ENCODE data around the gene KMT2B. TPM values are rescaled to one million over a fixed set of nuclear protein-coding genes. Genes with fewer than 3 reads are reported as not detected.
A peak's percentile ranks its signal among the peaks of the same experiment; 100 is the strongest.

KMT2B gene
- total RNA-seq, 8 experiments from 2014 or later: 6.1 to 28.4 (median 11.0) TPM

DNA sequence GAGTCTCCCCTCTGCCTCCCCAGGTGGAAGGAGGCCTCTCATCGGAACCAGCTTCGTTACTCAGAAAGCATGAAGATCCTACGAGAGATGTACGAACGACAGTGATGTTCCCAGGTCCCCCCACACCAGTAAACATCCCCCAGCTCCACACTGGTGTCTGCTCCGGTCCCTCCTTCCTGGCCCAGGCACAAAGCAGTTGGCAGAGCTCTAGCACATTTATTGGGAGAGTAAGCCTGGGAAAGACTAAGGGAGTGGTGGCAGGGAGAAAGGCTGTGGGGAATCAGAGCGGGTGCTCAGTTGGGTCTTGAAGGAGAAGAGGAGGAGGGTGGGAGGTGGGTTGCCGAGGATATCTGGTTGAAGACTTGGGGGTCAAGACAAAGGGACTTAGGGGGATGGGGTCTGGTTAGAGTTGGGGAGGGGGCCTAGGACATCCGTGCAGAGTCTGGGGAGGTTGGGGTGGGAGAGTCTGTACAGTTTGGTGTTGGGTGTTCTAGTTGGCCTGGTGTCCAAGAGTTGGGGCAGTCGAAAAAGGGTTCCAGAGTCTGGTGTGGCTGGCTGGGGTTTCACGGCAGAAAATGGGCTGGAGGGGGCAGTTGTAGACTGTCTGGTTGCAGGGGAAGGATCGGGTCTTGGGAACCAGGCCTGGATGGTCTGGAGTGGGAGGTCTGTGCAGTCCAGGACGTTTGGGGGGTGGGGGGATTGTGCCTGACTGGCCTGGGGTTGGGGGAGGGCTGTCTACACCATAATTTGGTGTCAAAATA lies 36.7 kb downstream of the KMT2B start:
- in situ Hi-C loops (cut with MboI; ENCODE audit: low pct_unique_long_range_greater_than_20kb in 2 of 9, low sequenced_read_pairs in 9 of 9, unreplicated experiment in 9 of 9): no loop called here
- H3K27ac ChIP-seq: no peak overlapping the region
- no peak for ATAC-seq (replicated peaks in 6 of 8)
- H3K4me1 ChIP-seq (replicated peaks in 1 of 2): peaks cover 16 to 19% of the 10 kb centered on the region in 2 donors
- 80 to 87% methylated on average over 3 to 5 of the region's 13 CpGs; no CpG with 5 or more reads in 8 of the 10 experiments for WGBS, 10 experiments
- no peak overlapping the region for H3K4me3 ChIP-seq

DNA sequence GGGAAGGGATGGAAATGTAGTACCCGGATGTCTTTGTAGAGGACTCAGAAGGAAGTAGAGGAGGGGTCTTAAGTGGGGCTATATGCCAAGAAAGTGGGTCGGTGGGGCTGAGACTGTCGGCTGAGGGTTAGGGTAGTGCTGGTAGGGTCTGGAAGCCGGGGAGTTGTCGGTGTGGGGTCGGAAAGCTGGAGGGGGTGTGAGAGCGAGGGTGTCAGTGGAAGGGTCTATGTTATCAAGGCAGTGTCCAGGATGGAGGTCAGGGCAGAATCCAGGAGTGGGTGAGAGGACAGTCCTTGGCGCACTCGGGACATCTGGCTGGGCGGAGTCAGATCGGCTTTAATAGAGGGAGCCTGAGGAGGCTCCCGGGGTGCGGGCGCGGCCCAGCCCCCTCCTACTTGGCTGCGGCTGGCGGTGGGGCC lies 37.3 kb downstream of the KMT2B start:
- no peak overlapping the region for H3K27ac ChIP-seq
- peak in 3 of 8 experiments; percentile 29 to 39 (median 36) for ATAC-seq (replicated peaks in 6 of 8)
- H3K4me1 ChIP-seq (replicated peaks in 1 of 2): peaks cover 13 to 19% of the 10 kb centered on the region in 2 donors
- 0 to 75% (median 27%) methylated on average over 3 to 9 of the region's 17 CpGs; no CpG with 5 or more reads in 6 of the 10 experiments for whole genome bisulfite sequencing, 10 experiments
- no peak overlapping the region for H3K4me3 ChIP-seq
- in situ Hi-C loops (cut with MboI; ENCODE audit: low pct_unique_long_range_greater_than_20kb in 2 of 9, low sequenced_read_pairs in 9 of 9, unreplicated experiment in 9 of 9): no loop called here

DNA sequence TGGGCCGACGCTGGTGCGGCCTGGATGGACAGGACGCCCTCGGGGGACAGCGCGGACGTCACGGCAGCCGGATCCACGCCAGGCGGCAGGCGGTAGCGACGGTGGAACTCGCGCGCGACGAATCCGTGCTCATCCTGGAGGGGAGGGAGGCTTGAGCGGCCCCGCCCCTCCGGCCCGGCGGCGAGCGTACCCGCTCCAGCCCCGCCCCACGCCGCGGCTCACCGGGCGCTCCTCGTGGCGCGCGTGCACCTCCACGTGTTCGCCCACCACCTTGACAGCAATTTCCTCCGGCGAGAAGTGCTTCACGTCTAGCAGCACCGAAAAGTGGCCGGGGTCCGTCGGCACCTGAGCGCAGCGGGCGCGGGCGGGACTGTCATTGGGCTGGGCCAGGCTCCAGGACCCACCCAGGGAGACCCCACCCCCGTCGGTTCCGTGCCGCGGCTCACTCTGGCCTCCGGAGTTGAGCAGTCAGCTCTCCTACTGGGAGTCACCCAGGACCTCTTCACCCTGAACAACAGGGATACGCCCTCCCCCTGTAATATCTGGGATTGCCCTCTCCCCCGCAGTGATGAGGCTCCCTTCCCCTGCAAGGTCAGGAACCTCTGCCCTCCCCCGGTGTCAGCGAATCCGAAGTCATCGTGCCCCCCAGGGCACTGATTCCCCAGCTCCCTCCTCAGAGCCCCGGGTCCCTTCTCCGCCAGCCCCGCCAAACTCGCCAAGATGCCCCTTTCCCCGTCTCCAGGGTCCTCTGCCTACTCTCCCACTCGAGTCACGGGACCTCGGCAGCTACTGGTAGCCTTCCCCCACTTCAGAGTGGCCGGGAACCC lies 38.0 kb downstream of the KMT2B start:
- H3K27ac ChIP-seq: no peak overlapping the region
- no peak overlapping the region for H3K4me3 ChIP-seq
- H3K4me1 ChIP-seq (replicated peaks in 1 of 2): peaks cover 13 to 19% of the 10 kb centered on the region in 2 donors
- WGBS, 10 experiments: 0 to 66% (median 58%) methylated on average over 2 to 10 of the region's 74 CpGs; no CpG with 5 or more reads in 7 of the 10 experiments
- in situ Hi-C loops (cut with MboI; ENCODE audit: low pct_unique_long_range_greater_than_20kb in 2 of 9, low sequenced_read_pairs in 9 of 9, unreplicated experiment in 9 of 9): no loop called here
- ATAC-seq (replicated peaks in 6 of 8): peak in 3 of 8 experiments; percentile 27 to 34 (median 28)

DNA sequence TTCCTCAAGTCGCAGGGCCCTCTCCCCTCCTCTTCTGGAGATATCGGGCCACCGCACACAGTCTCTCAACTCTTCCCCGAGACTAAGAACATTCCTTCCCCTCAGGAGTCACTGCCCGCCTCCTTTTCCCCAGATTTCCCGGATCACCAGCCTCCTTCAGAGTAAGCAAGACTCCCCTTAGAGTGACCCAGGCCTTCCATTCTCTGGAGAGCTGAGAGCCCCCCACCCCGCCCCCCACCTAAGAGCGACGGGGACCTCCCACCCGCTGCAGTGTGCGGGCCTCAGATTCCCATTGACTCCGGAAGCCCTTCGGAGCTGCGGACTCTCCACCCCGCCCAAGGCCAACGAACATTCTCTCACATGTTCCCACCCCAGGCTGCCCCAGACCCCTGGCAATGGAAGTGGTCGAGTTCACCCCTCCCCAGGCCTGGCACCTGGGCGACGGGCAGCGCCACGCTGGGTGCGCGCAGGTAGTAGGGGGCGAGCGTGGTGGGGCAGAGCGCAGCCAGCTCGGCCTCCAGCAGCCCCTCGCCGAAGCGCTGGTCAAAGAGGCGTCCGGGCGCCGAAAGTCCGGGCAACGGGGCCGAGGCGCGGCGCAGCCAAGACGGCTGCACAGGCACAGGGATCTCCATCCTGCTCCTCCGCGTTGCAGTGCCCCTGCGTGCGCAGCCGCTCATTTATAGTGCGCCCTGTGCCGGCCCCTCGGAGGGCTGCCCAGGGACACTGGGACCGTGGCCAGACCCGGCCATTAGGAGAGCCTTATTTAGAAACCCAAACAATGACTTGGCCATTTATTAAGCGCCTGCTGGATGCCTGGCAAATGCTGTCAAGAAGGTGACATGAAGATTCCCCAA lies 38.8 kb downstream of the KMT2B start, which contains the start of gene HSPB6:
HSPB6 (minus strand) TSS at position 653 of the 854 bp plus-strand sequence; CDS start at position 632, 21 bp downstream.
- WGBS, 10 experiments: 0 to 95% (median 50%) methylated on average over 1 to 16 of the region's 52 CpGs; no CpG with 5 or more reads in 7 of the 10 experiments
- in situ Hi-C loops (cut with MboI; ENCODE audit: low pct_unique_long_range_greater_than_20kb in 2 of 9, low sequenced_read_pairs in 9 of 9, unreplicated experiment in 9 of 9): no loop called here

DNA sequence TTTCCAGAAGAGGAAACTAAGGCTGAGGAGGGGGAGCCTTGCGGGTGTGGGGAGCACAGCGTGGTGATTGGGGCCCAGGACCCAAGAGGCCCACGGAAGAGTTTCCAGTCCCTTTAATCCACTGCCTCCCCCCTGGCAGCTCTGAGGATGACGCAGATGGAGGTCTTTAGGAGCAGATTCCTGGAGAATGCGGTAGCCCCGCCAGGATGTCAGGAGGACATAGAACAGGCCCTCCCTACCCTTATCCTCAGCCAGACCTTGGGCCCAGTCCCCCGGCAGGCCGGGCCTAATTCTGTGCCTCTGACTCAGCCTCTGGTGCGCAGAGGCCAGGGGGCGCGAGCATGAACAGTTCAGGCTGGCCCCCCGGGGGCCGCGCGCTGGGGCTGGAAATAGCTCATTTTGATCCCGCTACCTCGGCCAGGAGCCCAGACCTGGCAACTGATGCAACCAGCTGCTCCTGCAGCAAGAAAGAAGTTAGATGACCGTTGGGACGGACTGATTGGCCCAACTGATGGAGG lies 39.5 kb downstream of the KMT2B start:
- in situ Hi-C loops (cut with MboI; ENCODE audit: low pct_unique_long_range_greater_than_20kb in 2 of 9, low sequenced_read_pairs in 9 of 9, unreplicated experiment in 9 of 9): no loop called here
- WGBS, 10 experiments: 3 to 80% (median 47%) methylated on average over 1 to 7 of the region's 19 CpGs; no CpG with 5 or more reads in 3 of the 10 experiments
- peak; percentile 8 to 47 (median 20) for ATAC-seq (replicated peaks in 6 of 8)
- Histone ChIP-seq H3K4me3 (peak overlapping the region; percentile 34 to 91 (median 77)), H3K27ac (peak overlapping the region; percentile 83 to 89), H3K4me1 (replicated peaks in 1 of 2) (peaks cover 13 to 19% of the 10 kb centered on the region in 2 donors)

More for the DNA sequence above, 38.8 kb downstream of the KMT2B start, which contains the start of gene HSPB6:
- Histone ChIP-seq H3K4me3 (peak within 1 kb of the TSS; percentile 34 to 91 (median 77)), H3K27ac (peak within 1 kb of the TSS; percentile 83 to 89), H3K4me1 (replicated peaks in 1 of 2) (peaks cover 13 to 19% of the 10 kb centered on the region in 2 donors)
- ATAC-seq (replicated peaks in 6 of 8): peak in 1 of 8 experiments; percentile 2

DNA sequence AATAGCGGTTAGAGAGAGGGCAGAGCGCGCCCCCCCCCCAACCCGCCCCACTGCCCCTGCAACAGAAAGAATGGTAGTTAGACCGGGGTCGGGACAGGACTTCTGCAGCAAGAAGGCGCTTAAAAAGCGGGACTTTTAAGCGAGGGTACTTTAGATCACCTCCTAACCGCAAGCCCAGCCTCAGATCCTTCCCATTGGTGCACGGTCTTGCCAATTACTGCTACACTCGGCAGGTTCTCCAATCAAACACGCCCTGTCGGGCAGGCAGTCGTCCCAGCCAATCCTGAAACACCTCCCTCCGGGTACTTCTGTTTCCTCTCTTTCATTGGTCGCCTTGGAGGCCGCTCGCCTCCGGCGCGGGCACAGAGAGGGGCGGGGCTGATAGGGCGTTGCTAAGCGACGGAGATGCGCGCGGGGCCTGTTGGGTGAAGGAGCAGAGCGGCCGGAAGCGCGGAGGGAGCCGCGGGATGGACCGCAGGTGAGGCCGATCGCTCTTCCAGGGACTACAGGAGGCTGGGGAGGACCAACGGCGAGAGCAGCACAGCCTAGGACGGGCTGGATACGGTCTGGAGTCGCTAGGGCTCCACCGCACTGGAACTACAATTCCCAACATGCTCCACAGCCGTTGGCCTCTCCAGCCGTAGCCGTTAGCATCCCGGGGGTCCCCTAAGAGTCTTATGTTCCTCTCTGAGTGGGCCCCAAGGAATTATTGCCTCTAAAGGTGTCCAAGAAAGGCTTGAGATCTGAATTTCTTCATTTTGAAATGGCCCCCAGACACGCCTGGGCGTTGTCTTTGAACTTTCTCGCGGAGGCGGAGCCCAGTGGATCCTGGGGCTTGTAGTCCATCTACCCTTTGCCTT lies 40.2 kb downstream of the KMT2B start, which contains the start of gene PROSER3:
PROSER3 (plus strand) TSS at position 428 of the 860 bp plus-strand sequence; CDS start at position 468, 40 bp downstream.
- peak within 1 kb of the TSS; percentile 67 to 97 (median 90) for H3K4me3 ChIP-seq
- H3K27ac ChIP-seq: peak within 1 kb of the TSS; percentile 84 to 89
- in situ Hi-C loops (cut with MboI; ENCODE audit: low pct_unique_long_range_greater_than_20kb in 2 of 9, low sequenced_read_pairs in 9 of 9, unreplicated experiment in 9 of 9): no loop called here
- peak; percentile 75 to 94 (median 91) for ATAC-seq (replicated peaks in 6 of 8)
- peaks cover 13 to 19% of the 10 kb centered on the region in 2 donors for H3K4me1 ChIP-seq (replicated peaks in 1 of 2)
- WGBS, 10 experiments: 0 to 1% (median 0%) methylated on average over 1 to 12 of the region's 53 CpGs; no CpG with 5 or more reads in 3 of the 10 experiments

DNA sequence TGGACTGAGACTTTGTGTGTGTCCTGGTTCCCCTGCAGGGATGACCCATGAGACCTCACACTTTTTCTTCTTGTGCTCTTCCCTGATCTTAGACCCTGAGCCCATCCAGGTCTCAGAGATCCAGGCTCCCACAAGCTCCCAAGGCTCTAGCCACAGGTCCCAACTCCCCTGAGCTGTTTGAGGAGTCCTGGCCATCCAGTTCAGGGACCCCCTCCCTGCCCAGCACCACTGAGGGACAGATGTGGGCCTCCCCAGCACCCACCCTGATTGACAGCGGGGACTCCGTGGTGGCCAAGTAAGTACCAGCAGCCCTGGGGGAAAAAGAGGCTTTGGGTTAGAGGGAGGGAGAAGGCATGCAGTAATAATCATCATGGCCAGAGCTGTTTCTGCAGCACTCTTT lies 41.9 kb downstream of the KMT2B start:
- ATAC-seq (replicated peaks in 6 of 8): no peak
- Histone ChIP-seq H3K27ac (no peak overlapping the region), H3K4me1 (replicated peaks in 1 of 2) (peaks cover 13 to 19% of the 10 kb centered on the region in 2 donors), H3K4me3 (no peak overlapping the region)
- 93% methylated on average over 2 of the region's 2 CpGs; no CpG with 5 or more reads in 9 of the 10 experiments for WGBS, 10 experiments
- in situ Hi-C loops (cut with MboI; ENCODE audit: low pct_unique_long_range_greater_than_20kb in 2 of 9, low sequenced_read_pairs in 9 of 9, unreplicated experiment in 9 of 9): no loop called here

DNA sequence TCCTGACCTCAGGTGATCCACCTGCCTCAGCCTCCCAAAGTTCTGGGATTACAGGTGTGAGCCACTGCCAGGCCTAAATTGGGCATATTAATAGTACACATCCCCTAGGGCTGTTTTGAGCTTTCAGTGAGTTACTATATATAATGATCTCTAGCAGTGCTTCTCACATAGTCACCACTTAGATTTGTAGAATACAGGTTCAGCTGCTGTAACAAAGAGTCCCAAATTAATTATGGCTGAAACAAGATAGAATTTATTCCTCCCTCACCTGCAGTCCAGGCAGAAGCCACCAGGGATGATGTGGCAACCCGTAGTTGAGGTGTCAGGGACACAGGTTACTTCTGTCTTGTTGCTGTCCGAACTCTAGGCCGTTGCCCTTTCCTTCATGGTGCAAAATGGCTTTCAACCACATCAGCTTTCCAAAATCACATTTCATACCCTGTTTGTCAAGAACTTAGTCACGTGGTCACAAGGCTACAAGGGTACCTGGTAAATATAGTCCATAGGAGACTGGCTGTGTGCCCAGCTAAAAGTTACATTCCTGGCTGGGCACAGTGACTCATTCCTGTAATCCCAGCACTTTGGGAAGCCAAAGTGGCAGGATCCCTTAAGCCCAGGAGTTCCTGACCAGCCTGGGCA lies 43.0 kb downstream of the KMT2B start:
- peaks cover 13 to 19% of the 10 kb centered on the region in 2 donors for H3K4me1 ChIP-seq (replicated peaks in 1 of 2)
- no peak overlapping the region for H3K27ac ChIP-seq
- ATAC-seq (replicated peaks in 6 of 8): no peak
- no peak overlapping the region for H3K4me3 ChIP-seq
- 80 to 100% (median 100%) methylated on average over 1 to 3 of the region's 4 CpGs; no CpG with 5 or more reads in 3 of the 10 experiments for WGBS, 10 experiments
- in situ Hi-C loops (cut with MboI; ENCODE audit: low pct_unique_long_range_greater_than_20kb in 2 of 9, low sequenced_read_pairs in 9 of 9, unreplicated experiment in 9 of 9): no loop called here

DNA sequence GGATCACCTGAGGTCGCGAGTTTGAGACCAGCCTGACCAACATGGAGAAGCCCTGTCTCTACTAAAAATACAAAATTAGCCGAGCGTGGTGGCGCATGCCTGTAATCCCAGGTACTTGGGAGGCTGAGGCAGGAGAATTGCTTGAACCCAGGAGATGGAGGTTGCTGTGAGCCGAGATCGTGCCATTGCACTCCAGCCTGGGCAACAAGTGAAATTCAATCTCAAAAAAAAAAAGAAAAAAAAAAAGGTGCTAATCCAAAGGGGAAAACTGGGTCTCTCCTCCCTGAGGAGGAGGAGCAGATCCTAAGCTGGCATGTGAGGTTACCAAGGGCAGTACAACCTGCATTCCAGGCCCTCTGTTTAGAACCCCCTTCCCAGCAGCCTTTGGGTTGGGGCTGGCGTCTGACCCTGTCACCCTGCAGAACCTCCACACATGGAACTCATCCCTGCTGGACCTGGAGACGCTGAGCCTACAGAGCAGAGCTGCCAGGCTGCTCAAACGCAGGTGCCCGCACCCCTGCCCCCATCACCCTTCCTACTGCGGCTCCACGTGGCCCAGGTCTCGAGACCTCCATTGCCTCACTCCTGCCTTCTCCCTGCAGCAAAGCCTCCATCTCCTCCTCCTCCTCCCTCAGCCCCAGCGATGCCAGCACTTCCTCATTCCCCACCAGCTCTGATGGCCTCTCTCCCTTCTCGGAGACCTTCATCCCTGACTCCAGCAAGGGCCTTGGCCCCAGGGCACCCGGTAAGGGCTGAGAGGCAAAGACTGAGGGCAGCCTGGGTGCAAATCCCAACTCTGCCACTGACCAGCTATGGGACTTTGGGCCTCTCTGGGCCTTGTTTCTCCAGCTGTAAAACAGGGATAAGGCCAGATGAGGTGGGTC lies 46.9 kb downstream of the KMT2B start:
- peaks cover 14 to 18% of the 10 kb centered on the region in 2 donors for H3K4me1 ChIP-seq (replicated peaks in 1 of 2)
- H3K4me3 ChIP-seq: no peak overlapping the region
- in situ Hi-C loops (cut with MboI; ENCODE audit: low pct_unique_long_range_greater_than_20kb in 2 of 9, low sequenced_read_pairs in 9 of 9, unreplicated experiment in 9 of 9): no loop called here
- no peak overlapping the region for H3K27ac ChIP-seq
- ATAC-seq (replicated peaks in 6 of 8): no peak
- 64 to 100% (median 93%) methylated on average over 2 to 9 of the region's 17 CpGs; no CpG with 5 or more reads in 1 of the 10 experiments for WGBS, 10 experiments

DNA sequence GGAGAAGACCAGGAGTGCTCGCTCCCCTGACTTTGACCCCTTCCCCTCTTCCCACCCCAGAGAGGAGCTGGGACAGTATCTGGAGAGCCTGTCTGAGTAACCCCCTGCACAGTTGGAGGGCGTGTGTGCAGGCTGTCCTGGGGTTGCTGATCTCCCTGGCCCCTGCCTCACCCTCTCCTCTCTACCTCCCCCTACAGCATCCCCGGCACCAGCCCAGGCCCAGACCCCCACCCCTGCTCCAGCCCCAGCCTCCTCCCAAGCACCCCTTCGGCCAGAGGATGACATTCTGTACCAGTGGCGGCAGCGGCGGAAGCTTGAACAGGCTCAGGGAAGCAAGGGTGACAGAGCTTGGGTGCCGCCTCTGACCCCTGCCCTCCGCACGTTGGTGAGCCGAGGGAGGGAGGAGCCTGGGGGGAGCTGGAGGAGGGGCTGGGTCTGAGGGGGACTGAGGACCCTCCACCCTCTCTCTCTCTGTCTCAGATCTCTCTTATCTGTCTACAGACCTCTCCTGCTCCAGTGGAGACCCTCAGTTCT lies 48.8 kb downstream of the KMT2B start:
- Histone ChIP-seq H3K4me3 (no peak overlapping the region), H3K4me1 (replicated peaks in 1 of 2) (peaks cover 14 to 18% of the 10 kb centered on the region in 2 donors), H3K27ac (peak overlapping the region in 1 of 2 donors; percentile 40)
- peak in 3 of 8 experiments; percentile 1 to 13 (median 1) for ATAC-seq (replicated peaks in 6 of 8)
- WGBS, 10 experiments: 52 to 100% methylated on average over 1 to 2 of the region's 11 CpGs; no CpG with 5 or more reads in 8 of the 10 experiments
- in situ Hi-C loops (cut with MboI; ENCODE audit: low pct_unique_long_range_greater_than_20kb in 2 of 9, low sequenced_read_pairs in 9 of 9, unreplicated experiment in 9 of 9): no loop called here
